T-helper 2 cell treated with Interferon-gamma antibody and Interleukin-4, amounts not matched to agents 5 μg/mL and 100 μg/mL, for 36 hours (primary cell): ENCODE results near the gene TNFAIP8.

Source experiments
- DNase-seq: peaks from one replicate; pipeline ENCODE4 v3.0.0; 2021; ENCODE audit warnings: low spot score
- H3K27ac Mint-ChIP-seq: one replicate; pipeline ENCODE4 v1.8.0; 2021; ENCODE audit warnings: mild to moderate bottlenecking, mixed read lengths
- H3K27me3 Mint-ChIP-seq: one replicate; pipeline ENCODE4 v1.8.0; 2021; ENCODE audit warnings: low read depth, mixed read lengths
- H3K36me3 Mint-ChIP-seq: one replicate; pipeline ENCODE4 v1.8.0; 2021; ENCODE audit warnings: low read depth, mixed read lengths
- H3K4me1 Mint-ChIP-seq: one replicate; pipeline ENCODE4 v1.8.0; 2021; ENCODE audit warnings: low read depth, mixed read lengths
- H3K4me3 Mint-ChIP-seq: one replicate; pipeline ENCODE4 v1.8.0; 2022; ENCODE audit warnings: mild to moderate bottlenecking, moderate library complexity, mixed read lengths
- H3K9me3 Mint-ChIP-seq: one replicate; pipeline ENCODE4 v1.8.0; 2021; ENCODE audit warnings: mixed read lengths

Gene TNFAIP8

GRCh38 chr5:119360905-119361593 lies 5.2 kb downstream of the TNFAIP8 start:
- H3K9me3 Mint-ChIP-seq = no peaks in the 10 kb centered on the region
- H3K27ac Mint-ChIP-seq = peak overlapping the region; percentile 61
- H3K27me3 Mint-ChIP-seq = no peaks in the 10 kb centered on the region
- H3K4me3 Mint-ChIP-seq = no peak overlapping the region
- H3K36me3 Mint-ChIP-seq = peaks cover 57% of the 10 kb centered on the region
- DNase-seq = no peak
- H3K4me1 Mint-ChIP-seq = peaks cover 88% of the 10 kb centered on the region

- peak overlapping the region; percentile 38 for H3K27ac Mint-ChIP-seq
- DNase-seq = no peak
- no peak overlapping the region for H3K4me3 Mint-ChIP-seq
- H3K27me3 Mint-ChIP-seq = no peaks in the 10 kb centered on the region
- peaks cover 58% of the 10 kb centered on the region for H3K36me3 Mint-ChIP-seq
- no peaks in the 10 kb centered on the region for H3K9me3 Mint-ChIP-seq
- H3K4me1 Mint-ChIP-seq = peaks cover 89% of the 10 kb centered on the region
These were observed 5.8 kb downstream of the TNFAIP8 start for GRCh38 chr5:119361594-119362125.

GRCh38 chr5:119362714-119363113 lies 6.9 kb downstream of the TNFAIP8 start:
- Mint-ChIP-seq H3K27me3 (no peaks in the 10 kb centered on the region), H3K36me3 (peaks cover 65% of the 10 kb centered on the region), H3K27ac (peak overlapping the region; percentile 58), H3K4me3 (no peak overlapping the region), H3K4me1 (peaks cover 87% of the 10 kb centered on the region), H3K9me3 (no peaks in the 10 kb centered on the region)
- no peak for DNase-seq

- no peak for DNase-seq
- peak overlapping the region; percentile 58 for H3K27ac Mint-ChIP-seq
- H3K9me3 Mint-ChIP-seq = no peaks in the 10 kb centered on the region
- H3K27me3 Mint-ChIP-seq = no peaks in the 10 kb centered on the region
- peaks cover 87% of the 10 kb centered on the region for H3K4me1 Mint-ChIP-seq
- peaks cover 65% of the 10 kb centered on the region for H3K36me3 Mint-ChIP-seq
- no peak overlapping the region for H3K4me3 Mint-ChIP-seq
These were observed 7.5 kb downstream of the TNFAIP8 start for GRCh38 chr5:119363271-119363670.

GRCh38 chr5:119363936-119364335 lies 8.1 kb downstream of the TNFAIP8 start:
- peaks cover 86% of the 10 kb centered on the region for H3K4me1 Mint-ChIP-seq
- no peaks in the 10 kb centered on the region for H3K27me3 Mint-ChIP-seq
- no peak for DNase-seq
- H3K36me3 Mint-ChIP-seq = peaks cover 66% of the 10 kb centered on the region
- H3K9me3 Mint-ChIP-seq = no peaks in the 10 kb centered on the region
- H3K27ac Mint-ChIP-seq = no peak overlapping the region
- no peak overlapping the region for H3K4me3 Mint-ChIP-seq

- peak overlapping the region; percentile 57 for H3K4me3 Mint-ChIP-seq
- H3K4me1 Mint-ChIP-seq = peaks cover 81% of the 10 kb centered on the region
- H3K36me3 Mint-ChIP-seq = peaks cover 69% of the 10 kb centered on the region
- peak overlapping the region; percentile 84 for H3K27ac Mint-ChIP-seq
- DNase-seq = no peak
- no peaks in the 10 kb centered on the region for H3K27me3 Mint-ChIP-seq
- no peaks in the 10 kb centered on the region for H3K9me3 Mint-ChIP-seq
These were observed 10.2 kb downstream of the TNFAIP8 start for GRCh38 chr5:119365847-119366539.

- no peak for DNase-seq
- Mint-ChIP-seq H3K9me3 (no peaks in the 10 kb centered on the region), H3K27me3 (no peaks in the 10 kb centered on the region), H3K36me3 (peaks cover 70% of the 10 kb centered on the region), H3K4me1 (peaks cover 81% of the 10 kb centered on the region), H3K4me3 (peak overlapping the region; percentile 49), H3K27ac (peak overlapping the region; percentile 84)
These were observed 10.7 kb downstream of the TNFAIP8 start for GRCh38 chr5:119366540-119366881.

GRCh38 chr5:119367502-119368237 lies 11.9 kb downstream of the TNFAIP8 start:
- H3K36me3 Mint-ChIP-seq = peaks cover 64% of the 10 kb centered on the region
- H3K27ac Mint-ChIP-seq = peak overlapping the region; percentile 84

GRCh38 chr5:119368238-119368630 lies 12.4 kb downstream of the TNFAIP8 start:
- Mint-ChIP-seq H3K4me3 (peak overlapping the region; percentile 49), H3K9me3 (peaks cover 2% of the 10 kb centered on the region), H3K4me1 (peaks cover 71% of the 10 kb centered on the region), H3K27me3 (no peaks in the 10 kb centered on the region), H3K27ac (peak overlapping the region; percentile 84), H3K36me3 (peaks cover 62% of the 10 kb centered on the region)
- no peak for DNase-seq

More at GRCh38 chr5:119367502-119368237, 11.9 kb downstream of the TNFAIP8 start:
- peaks cover 73% of the 10 kb centered on the region for H3K4me1 Mint-ChIP-seq
- H3K4me3 Mint-ChIP-seq = peak overlapping the region; percentile 49
- DNase-seq = peak; percentile 42
- H3K27me3 Mint-ChIP-seq = no peaks in the 10 kb centered on the region
- no peaks in the 10 kb centered on the region for H3K9me3 Mint-ChIP-seq

GRCh38 chr5:119370486-119370885 lies 14.7 kb downstream of the TNFAIP8 start:
- DNase-seq = no peak
- no peaks in the 10 kb centered on the region for H3K27me3 Mint-ChIP-seq
- peaks cover 63% of the 10 kb centered on the region for H3K4me1 Mint-ChIP-seq
- H3K36me3 Mint-ChIP-seq = peaks cover 52% of the 10 kb centered on the region
- no peak overlapping the region for H3K27ac Mint-ChIP-seq
- no peak overlapping the region for H3K4me3 Mint-ChIP-seq
- peaks cover 2% of the 10 kb centered on the region for H3K9me3 Mint-ChIP-seq

GRCh38 chr5:119371146-119371545 lies 15.3 kb downstream of the TNFAIP8 start:
- Mint-ChIP-seq H3K27ac (peak overlapping the region; percentile 71), H3K9me3 (peaks cover 2% of the 10 kb centered on the region)

GRCh38 chr5:119373449-119373858 lies 17.6 kb downstream of the TNFAIP8 start:
- no peak for DNase-seq
- Mint-ChIP-seq H3K27ac (peak overlapping the region; percentile 9), H3K4me3 (no peak overlapping the region), H3K9me3 (peaks cover 2% of the 10 kb centered on the region), H3K36me3 (peaks cover 52% of the 10 kb centered on the region), H3K27me3 (no peaks in the 10 kb centered on the region), H3K4me1 (peaks cover 51% of the 10 kb centered on the region)

More at GRCh38 chr5:119371146-119371545, 15.3 kb downstream of the TNFAIP8 start:
- Mint-ChIP-seq H3K36me3 (peaks cover 47% of the 10 kb centered on the region), H3K27me3 (no peaks in the 10 kb centered on the region), H3K4me3 (no peak overlapping the region), H3K4me1 (peaks cover 56% of the 10 kb centered on the region)
- DNase-seq = no peak

- Mint-ChIP-seq H3K4me3 (no peak overlapping the region), H3K27ac (no peak overlapping the region), H3K9me3 (peaks cover 2% of the 10 kb centered on the region), H3K36me3 (peaks cover 45% of the 10 kb centered on the region), H3K4me1 (peaks cover 46% of the 10 kb centered on the region), H3K27me3 (no peaks in the 10 kb centered on the region)
- DNase-seq = no peak
These were observed 19.1 kb downstream of the TNFAIP8 start for GRCh38 chr5:119374901-119375300.

GRCh38 chr5:119377066-119377465 lies 21.2 kb downstream of the TNFAIP8 start:
- H3K27ac Mint-ChIP-seq = no peak overlapping the region
- peaks cover 42% of the 10 kb centered on the region for H3K4me1 Mint-ChIP-seq
- no peak overlapping the region for H3K4me3 Mint-ChIP-seq
- peaks cover 2% of the 10 kb centered on the region for H3K9me3 Mint-ChIP-seq
- no peaks in the 10 kb centered on the region for H3K27me3 Mint-ChIP-seq
- H3K36me3 Mint-ChIP-seq = peaks cover 44% of the 10 kb centered on the region
- no peak for DNase-seq
